ENCODE results near the gene TTC22.

GRCh38 chr1:54751426-54751825, 49.7 kb downstream of the TTC22 start:
- TF ChIP-seq, protein P1, sequence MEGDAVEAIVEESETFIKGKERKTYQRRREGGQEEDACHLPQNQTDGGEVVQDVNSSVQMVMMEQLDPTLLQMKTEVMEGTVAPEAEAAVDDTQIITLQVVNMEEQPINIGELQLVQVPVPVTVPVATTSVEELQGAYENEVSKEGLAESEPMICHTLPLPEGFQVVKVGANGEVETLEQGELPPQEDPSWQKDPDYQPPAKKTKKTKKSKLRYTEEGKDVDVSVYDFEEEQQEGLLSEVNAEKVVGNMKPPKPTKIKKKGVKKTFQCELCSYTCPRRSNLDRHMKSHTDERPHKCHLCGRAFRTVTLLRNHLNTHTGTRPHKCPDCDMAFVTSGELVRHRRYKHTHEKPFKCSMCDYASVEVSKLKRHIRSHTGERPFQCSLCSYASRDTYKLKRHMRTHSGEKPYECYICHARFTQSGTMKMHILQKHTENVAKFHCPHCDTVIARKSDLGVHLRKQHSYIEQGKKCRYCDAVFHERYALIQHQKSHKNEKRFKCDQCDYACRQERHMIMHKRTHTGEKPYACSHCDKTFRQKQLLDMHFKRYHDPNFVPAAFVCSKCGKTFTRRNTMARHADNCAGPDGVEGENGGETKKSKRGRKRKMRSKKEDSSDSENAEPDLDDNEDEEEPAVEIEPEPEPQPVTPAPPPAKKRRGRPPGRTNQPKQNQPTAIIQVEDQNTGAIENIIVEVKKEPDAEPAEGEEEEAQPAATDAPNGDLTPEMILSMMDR (IDR thresholded peaks at IDR 0.05 in 2 of 3, conservative IDR thresholded peaks at IDR 0.05 in 1 of 3; ENCODE audit: borderline replicate concordance in 1 of 3, insufficient read depth in 1 of 3, low read depth in 2 of 3, low read length in 2 of 3) = no peak
- TF ChIP-seq TCF7L2 (IDR thresholded peaks at IDR 0.05; ENCODE audit: borderline replicate concordance, extremely low read depth, insufficient read depth, insufficient read length) (no peak), EZH2 (IDR thresholded peaks at IDR 0.05) (no peak), SRF (IDR thresholded peaks at IDR 0.05; ENCODE audit: low read depth) (no peak), EZH2phosphoT487 (IDR thresholded peaks at IDR 0.05; ENCODE audit: borderline replicate concordance) (no peak), REST (IDR thresholded peaks at IDR 0.05; ENCODE audit: low read depth) (no peak), YY1 (IDR thresholded peaks at IDR 0.05; ENCODE audit: extremely low read depth, insufficient replicate concordance, low read depth, low read length) (no peak)
